Colon (tissue), 2 donors: ENCODE results near the gene SETD3.

ENCODE experiments used
- FAIRE-seq: peaks from 2 replicates; lab custom pipeline; 2012; peaks lifted over from hg19 to GRCh38; lab: Jason Lieb, UNC
- donor health status: control.
- donor health status: control.

Gene SETD3

GRCh38 chr14:99516871-99517642 is 36.4 kb upstream of the SETD3 start:
- FAIRE-seq = no peak

GRCh38 chr14:99516156-99516870 is 35.7 kb upstream of the SETD3 start:
- no peak for FAIRE-seq

DNA sequence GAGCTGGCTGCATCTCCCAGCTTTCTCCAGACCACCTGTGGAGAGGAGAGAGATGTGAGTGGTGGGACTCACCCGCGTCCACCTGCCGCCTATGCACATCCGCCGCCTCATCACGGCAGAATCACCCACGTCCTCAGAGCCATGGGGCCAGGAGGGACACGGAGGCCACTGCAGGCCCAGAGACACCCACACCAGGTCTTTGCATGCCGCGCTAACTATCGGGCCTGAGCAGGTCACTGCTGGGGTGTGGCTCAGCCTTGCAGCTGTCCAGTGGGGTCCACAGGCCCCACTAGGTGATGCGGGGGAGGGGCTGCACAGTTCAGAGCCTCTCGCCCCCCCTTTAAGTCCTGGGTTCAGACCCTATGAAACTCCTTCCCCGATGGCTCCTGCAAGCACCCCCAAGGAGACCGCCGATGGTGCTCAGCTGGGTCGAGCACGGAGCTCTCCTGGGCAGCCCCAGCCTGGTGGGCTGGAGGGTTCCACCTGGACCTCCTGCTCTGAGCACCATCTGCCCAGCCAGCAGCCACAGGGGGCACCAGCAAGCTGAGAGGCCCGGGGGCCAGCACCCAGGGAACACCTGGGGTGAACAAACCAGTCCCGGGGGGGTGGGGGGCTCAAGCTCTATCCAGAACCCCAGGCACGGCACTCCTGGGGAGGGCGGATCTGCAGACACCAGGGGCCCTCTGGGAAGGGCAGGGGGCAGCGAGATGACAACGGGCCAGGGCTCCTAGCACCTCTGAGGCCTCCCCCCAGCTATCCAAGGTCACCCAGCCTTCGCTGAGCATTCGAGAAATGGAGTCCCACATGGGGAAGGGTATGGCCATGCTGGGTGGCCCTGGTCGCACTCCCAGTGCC is 34.9 kb upstream of the SETD3 start:
- no peak for FAIRE-seq

DNA sequence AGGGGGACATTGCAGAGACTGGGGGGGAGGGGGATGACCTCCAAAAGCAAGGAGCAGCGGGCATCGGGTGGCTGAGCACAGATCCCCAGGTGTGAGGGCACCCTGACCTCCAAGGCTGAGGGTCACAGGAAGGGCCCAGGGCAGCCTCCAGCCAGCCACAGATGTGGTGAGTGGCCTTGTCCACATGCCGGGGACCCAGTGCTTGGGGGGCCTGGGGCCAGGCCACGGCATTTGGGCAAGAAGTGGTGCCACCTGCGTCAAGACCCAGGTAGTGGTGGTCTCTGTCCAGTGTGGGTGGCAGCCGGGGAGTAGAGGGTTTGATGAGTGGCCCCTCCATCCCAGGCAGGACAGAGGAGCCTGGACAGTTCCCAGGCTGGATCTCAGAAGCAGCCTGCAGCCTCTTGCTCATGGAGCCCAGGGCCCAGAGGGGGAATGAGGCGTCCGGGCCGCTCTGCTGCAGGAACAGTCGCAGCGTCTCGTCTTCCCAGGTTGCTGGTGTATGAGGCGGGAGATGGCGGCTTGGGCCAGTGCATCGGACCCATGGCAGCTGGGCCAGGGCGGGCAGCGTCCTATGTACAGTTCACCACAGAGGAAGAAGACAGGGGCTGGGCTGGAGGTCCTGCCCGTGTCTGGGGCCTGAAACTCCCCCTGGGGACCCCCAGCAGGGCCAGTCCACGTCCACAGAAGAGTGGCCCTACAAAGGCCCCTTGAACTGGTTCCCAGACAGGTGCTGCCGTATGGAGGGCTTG is 34.1 kb upstream of the SETD3 start:
- FAIRE-seq = no peak

DNA sequence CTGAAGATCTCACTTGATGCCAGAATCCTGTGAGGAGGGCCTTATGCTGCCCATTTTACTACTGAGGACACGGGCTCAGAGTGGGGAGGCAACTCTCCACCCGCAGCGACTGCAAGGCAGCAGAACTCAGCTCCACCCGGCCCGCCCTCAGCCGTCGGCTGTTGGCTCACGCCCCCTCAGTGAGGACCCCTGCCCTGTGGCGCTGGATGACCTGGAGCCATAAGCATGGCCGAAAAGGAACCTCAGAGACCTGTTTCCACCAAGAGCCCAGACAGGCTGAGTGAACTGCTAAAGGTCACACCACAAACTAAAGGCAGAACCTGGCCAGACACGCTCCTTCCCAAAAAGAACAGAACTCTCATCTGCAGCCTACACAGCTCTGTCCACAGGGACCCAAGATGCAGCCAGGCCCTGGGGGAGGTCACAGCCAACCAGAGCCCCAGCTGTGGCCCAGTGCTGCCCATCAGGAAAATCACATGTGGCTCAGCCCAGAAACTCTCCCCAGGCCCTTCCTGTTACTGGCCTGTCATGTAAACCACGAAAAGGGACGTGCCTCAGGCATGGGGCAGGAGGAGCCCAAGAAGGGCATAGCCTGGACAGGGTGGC is 33.4 kb upstream of the SETD3 start:
- no peak for FAIRE-seq

- no peak for FAIRE-seq
These were observed 32.6 kb upstream of the SETD3 start for GRCh38 chr14:99513183-99513694.

GRCh38 chr14:99512571-99513182 is 32.0 kb upstream of the SETD3 start:
- FAIRE-seq = no peak

- FAIRE-seq = no peak
These were observed 31.4 kb upstream of the SETD3 start for GRCh38 chr14:99512110-99512449.

GRCh38 chr14:99511421-99512109 is 30.9 kb upstream of the SETD3 start:
- FAIRE-seq = no peak

GRCh38 chr14:99510556-99511139 is 30.0 kb upstream of the SETD3 start:
- no peak for FAIRE-seq

- no peak for FAIRE-seq
These were observed 29.4 kb upstream of the SETD3 start for GRCh38 chr14:99509871-99510555.

- no peak for FAIRE-seq
These were observed 28.4 kb upstream of the SETD3 start for GRCh38 chr14:99508896-99509629.

- no peak for FAIRE-seq
These were observed 27.4 kb upstream of the SETD3 start for GRCh38 chr14:99507860-99508640.

DNA sequence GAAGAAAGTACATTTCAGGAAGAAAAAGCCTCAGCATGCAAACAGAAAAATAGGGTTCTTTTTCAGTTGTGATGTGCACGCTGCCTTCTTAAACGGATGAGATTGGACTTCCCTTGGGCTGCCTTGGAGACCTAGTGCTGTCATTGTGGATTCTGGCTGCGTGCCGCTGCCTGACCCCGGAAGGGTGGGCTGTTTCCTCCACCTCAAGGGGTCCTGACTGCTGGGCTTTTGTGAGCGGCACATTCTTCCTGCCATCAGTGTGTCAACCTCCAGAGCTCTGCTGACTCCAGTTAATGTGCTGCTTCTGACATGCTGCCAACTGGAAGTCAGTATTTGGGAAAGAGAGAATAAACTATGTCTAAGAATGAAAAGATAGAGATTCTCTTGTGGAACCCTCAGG is 25.6 kb upstream of the SETD3 start:
- FAIRE-seq = no peak

DNA sequence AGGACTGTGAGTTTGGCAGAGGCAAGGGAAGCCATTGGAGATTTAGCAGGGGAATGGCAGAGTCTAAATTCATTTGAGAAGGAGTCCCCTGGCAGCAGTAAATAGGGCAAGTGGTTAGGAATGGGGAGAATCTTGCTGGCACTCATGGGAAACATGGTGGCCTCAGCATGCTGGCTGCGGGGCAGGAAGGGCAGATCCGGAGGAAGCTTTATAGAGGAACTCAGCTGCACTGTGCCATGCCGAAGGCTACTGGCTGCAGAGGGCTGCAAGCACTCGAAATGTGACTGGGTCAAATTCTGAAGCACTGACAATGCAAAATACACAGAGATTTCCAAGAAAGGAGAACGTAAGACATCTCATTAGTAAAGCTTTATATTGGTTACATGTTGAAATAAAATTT is 24.4 kb upstream of the SETD3 start:
- no peak for FAIRE-seq

- no peak for FAIRE-seq
These were observed 23.3 kb upstream of the SETD3 start for GRCh38 chr14:99503848-99504453.

GRCh38 chr14:99502989-99503421 is 22.3 kb upstream of the SETD3 start:
- no peak for FAIRE-seq
